HCT116 (cell line): ENCODE results near the gene CNTNAP5.

Experiments
- EZH2 ChIP-seq: fragments of 200-600 bp; sonication (generic); IDR thresholded peaks from 2 replicates; pipeline ENCODE4 v1.6.1; 2017; ENCODE audit warnings: antibody characterized with exemption, mixed run types
- FOSL1 ChIP-seq: IDR thresholded peaks from 2 replicates; pipeline ENCODE4 v1.6.1; 2012; ENCODE audit warnings: low read depth
- POLR2A ChIP-seq: IDR thresholded peaks from 2 replicates; pipeline ENCODE4 v1.7.0; 2011; ENCODE audit warnings: borderline replicate concordance; ENCODE audit not compliant: insufficient read depth, insufficient read length; ENCODE audit errors: extremely low read depth
- POLR2AphosphoS5 ChIP-seq: IDR thresholded peaks from 2 replicates; pipeline ENCODE4 v1.6.1; 2011; ENCODE audit warnings: mild to moderate bottlenecking, low read depth, low read length, moderate library complexity
- SIN3A ChIP-seq: IDR thresholded peaks from 2 replicates; pipeline ENCODE4 v1.6.1; 2012; ENCODE audit warnings: low read depth
- SP1 ChIP-seq: IDR thresholded peaks from 2 replicates; pipeline ENCODE4 v1.6.1; 2012; ENCODE audit warnings: low read depth
- YY1 ChIP-seq: IDR thresholded peaks from 2 replicates; pipeline ENCODE4 v1.6.1; 2011; ENCODE audit warnings: low read length, low read depth, moderate library complexity, mild to moderate bottlenecking; ENCODE audit not compliant: insufficient replicate concordance; ENCODE audit errors: extremely low read depth
- ZFX ChIP-seq: fragments of 450-650 bp; IDR thresholded peaks from 2 replicates; pipeline ENCODE4 v1.6.1; 2017
- ZNF274 ChIP-seq: fragments of 200-500 bp; sonication (Bioruptor generic); IDR thresholded peaks from 2 replicates; pipeline ENCODE4 v1.6.1; 2014; ENCODE audit warnings: mild to moderate bottlenecking, low read depth, low read length, inconsistent platforms
- TF ChIP-seq, protein P1 (sequence below): IDR thresholded peaks from 2 replicates; pipeline ENCODE4 v1.6.1; 2012; ENCODE audit warnings: low read depth
- TF ChIP-seq, protein P2 (sequence below), 3 experiments: fragments of 200-600 bp in 1 of 3; sonication (generic) in 1 of 3; IDR thresholded peaks in 2 of 3; conservative IDR thresholded peaks in 1 of 3; 2 replicates each; pipeline ENCODE4 v1.5.1; 2012 to 2017; ENCODE audit warnings: low read depth in 2 of 3, low read length in 2 of 3, antibody characterized with exemption in 1 of 3, borderline replicate concordance in 1 of 3, control low read depth in 1 of 3, mild to moderate bottlenecking in 1 of 3, mixed read lengths in 1 of 3, mixed run types in 1 of 3, moderate library complexity in 1 of 3; ENCODE audit not compliant: insufficient read depth in 1 of 3
- TF ChIP-seq, protein P3 (sequence below): IDR thresholded peaks from 2 replicates; pipeline ENCODE4 v1.6.1; 2011; ENCODE audit warnings: mild to moderate bottlenecking, low read length, moderate library complexity; ENCODE audit not compliant: insufficient replicate concordance; ENCODE audit errors: extremely low read depth
- TF ChIP-seq, protein P4 (sequence below): IDR thresholded peaks from 2 replicates; pipeline ENCODE4 v1.6.1; 2012

DNA sequence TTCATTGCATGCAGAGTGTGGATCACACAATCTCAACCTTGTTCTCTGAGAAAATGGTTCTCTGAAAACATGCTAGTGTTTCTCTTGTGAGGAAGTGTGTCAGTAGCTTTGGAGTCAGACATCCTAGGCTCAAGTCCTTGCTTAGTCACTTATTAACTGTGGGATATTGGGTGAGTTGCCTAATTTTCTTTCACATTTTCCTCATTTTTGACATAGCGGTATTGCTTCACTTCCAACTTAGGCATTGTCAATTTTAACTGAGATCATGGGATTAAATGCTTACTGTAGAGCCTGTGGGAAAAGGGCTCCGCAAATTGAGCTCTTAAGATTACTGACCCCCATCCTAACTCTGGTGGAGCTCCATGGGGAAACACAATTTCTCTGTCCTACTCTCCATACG, 622.2 kb downstream of the CNTNAP5 start:
- TF ChIP-seq EZH2 (no peak), POLR2A (no peak), ZFX (no peak), FOSL1 (no peak), ZNF274 (no peak), POLR2AphosphoS5 (no peak), YY1 (no peak), SIN3A (no peak), SP1 (no peak)
- TF ChIP-seq, protein P1, sequence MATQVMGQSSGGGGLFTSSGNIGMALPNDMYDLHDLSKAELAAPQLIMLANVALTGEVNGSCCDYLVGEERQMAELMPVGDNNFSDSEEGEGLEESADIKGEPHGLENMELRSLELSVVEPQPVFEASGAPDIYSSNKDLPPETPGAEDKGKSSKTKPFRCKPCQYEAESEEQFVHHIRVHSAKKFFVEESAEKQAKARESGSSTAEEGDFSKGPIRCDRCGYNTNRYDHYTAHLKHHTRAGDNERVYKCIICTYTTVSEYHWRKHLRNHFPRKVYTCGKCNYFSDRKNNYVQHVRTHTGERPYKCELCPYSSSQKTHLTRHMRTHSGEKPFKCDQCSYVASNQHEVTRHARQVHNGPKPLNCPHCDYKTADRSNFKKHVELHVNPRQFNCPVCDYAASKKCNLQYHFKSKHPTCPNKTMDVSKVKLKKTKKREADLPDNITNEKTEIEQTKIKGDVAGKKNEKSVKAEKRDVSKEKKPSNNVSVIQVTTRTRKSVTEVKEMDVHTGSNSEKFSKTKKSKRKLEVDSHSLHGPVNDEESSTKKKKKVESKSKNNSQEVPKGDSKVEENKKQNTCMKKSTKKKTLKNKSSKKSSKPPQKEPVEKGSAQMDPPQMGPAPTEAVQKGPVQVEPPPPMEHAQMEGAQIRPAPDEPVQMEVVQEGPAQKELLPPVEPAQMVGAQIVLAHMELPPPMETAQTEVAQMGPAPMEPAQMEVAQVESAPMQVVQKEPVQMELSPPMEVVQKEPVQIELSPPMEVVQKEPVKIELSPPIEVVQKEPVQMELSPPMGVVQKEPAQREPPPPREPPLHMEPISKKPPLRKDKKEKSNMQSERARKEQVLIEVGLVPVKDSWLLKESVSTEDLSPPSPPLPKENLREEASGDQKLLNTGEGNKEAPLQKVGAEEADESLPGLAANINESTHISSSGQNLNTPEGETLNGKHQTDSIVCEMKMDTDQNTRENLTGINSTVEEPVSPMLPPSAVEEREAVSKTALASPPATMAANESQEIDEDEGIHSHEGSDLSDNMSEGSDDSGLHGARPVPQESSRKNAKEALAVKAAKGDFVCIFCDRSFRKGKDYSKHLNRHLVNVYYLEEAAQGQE: no peak
- TF ChIP-seq, protein P2, sequence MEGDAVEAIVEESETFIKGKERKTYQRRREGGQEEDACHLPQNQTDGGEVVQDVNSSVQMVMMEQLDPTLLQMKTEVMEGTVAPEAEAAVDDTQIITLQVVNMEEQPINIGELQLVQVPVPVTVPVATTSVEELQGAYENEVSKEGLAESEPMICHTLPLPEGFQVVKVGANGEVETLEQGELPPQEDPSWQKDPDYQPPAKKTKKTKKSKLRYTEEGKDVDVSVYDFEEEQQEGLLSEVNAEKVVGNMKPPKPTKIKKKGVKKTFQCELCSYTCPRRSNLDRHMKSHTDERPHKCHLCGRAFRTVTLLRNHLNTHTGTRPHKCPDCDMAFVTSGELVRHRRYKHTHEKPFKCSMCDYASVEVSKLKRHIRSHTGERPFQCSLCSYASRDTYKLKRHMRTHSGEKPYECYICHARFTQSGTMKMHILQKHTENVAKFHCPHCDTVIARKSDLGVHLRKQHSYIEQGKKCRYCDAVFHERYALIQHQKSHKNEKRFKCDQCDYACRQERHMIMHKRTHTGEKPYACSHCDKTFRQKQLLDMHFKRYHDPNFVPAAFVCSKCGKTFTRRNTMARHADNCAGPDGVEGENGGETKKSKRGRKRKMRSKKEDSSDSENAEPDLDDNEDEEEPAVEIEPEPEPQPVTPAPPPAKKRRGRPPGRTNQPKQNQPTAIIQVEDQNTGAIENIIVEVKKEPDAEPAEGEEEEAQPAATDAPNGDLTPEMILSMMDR (IDR thresholded peaks at IDR 0.05 in 2 of 3, conservative IDR thresholded peaks at IDR 0.05 in 1 of 3; ENCODE audit: borderline replicate concordance in 1 of 3, insufficient read depth in 1 of 3, low read depth in 2 of 3, low read length in 2 of 3): no peak
- TF ChIP-seq, protein P3, sequence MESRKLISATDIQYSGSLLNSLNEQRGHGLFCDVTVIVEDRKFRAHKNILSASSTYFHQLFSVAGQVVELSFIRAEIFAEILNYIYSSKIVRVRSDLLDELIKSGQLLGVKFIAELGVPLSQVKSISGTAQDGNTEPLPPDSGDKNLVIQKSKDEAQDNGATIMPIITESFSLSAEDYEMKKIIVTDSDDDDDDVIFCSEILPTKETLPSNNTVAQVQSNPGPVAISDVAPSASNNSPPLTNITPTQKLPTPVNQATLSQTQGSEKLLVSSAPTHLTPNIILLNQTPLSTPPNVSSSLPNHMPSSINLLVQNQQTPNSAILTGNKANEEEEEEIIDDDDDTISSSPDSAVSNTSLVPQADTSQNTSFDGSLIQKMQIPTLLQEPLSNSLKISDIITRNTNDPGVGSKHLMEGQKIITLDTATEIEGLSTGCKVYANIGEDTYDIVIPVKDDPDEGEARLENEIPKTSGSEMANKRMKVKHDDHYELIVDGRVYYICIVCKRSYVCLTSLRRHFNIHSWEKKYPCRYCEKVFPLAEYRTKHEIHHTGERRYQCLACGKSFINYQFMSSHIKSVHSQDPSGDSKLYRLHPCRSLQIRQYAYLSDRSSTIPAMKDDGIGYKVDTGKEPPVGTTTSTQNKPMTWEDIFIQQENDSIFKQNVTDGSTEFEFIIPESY: no peak
- TF ChIP-seq, protein P4, sequence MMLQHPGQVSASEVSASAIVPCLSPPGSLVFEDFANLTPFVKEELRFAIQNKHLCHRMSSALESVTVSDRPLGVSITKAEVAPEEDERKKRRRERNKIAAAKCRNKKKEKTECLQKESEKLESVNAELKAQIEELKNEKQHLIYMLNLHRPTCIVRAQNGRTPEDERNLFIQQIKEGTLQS: no peak
